Measurements from ENCODE around the gene DGKB.

Gene DGKB

GRCh38 chr7:14817829-14818614, 84.5 kb downstream of the DGKB start:
- DNase-seq = no peak

GRCh38 chr7:14807507-14807906, 95.0 kb downstream of the DGKB start:
- no peak for DNase-seq

- no peak for DNase-seq
These were observed 95.7 kb downstream of the DGKB start for GRCh38 chr7:14806891-14807290.

GRCh38 chr7:14805105-14805719, 97.3 kb downstream of the DGKB start:
- DNase-seq = no peak

- DNase-seq = no peak
These were observed 101.9 kb downstream of the DGKB start for GRCh38 chr7:14800664-14801063.

GRCh38 chr7:14793151-14793550, 109.4 kb downstream of the DGKB start:
- no peak for DNase-seq

GRCh38 chr7:14787551-14787950, 115.0 kb downstream of the DGKB start:
- no peak for DNase-seq

- DNase-seq = no peak
These were observed 116.1 kb downstream of the DGKB start for GRCh38 chr7:14786314-14786895.

- DNase-seq = no peak
These were observed 124.7 kb downstream of the DGKB start for GRCh38 chr7:14777806-14778205.

GRCh38 chr7:14776266-14776665, 126.3 kb downstream of the DGKB start:
- DNase-seq = no peak

GRCh38 chr7:14773729-14774271, 128.8 kb downstream of the DGKB start:
- no peak for DNase-seq

- no peak for DNase-seq
These were observed 131.9 kb downstream of the DGKB start for GRCh38 chr7:14770614-14771013.

GRCh38 chr7:14769261-14769660, 133.3 kb downstream of the DGKB start:
- no peak for DNase-seq

GRCh38 chr7:14767716-14768425, 134.7 kb downstream of the DGKB start:
- no peak for DNase-seq

GRCh38 chr7:14766747-14767146, 135.8 kb downstream of the DGKB start:
- DNase-seq = no peak

- DNase-seq = no peak
These were observed 136.8 kb downstream of the DGKB start for GRCh38 chr7:14765731-14766130.

GRCh38 chr7:14762561-14762960, 140.0 kb downstream of the DGKB start:
- no peak for DNase-seq

- no peak for DNase-seq
These were observed 140.8 kb downstream of the DGKB start for GRCh38 chr7:14761510-14762296.

GRCh38 chr7:14760730-14761478, 141.6 kb downstream of the DGKB start:
- DNase-seq = no peak

- no peak for DNase-seq
These were observed 142.8 kb downstream of the DGKB start for GRCh38 chr7:14759785-14760184.

- peak in 1 of 2 experiments; percentile 4 for DNase-seq
These were observed 147.9 kb downstream of the DGKB start for GRCh38 chr7:14754631-14755030.

- no peak for DNase-seq
These were observed 150.2 kb downstream of the DGKB start for GRCh38 chr7:14752301-14752700.
